IMR-90 (cell line): ENCODE measurements around the gene CLIC3. TPM values are rescaled to one million over a fixed set of nuclear protein-coding genes. Genes with fewer than 3 reads are reported as not detected.

Experiments used
- ATAC-seq: fragments of 200-7000 bp; cut with Tn5 transposase; 2 replicates; pipeline ENCODE4 v1.9.1; 2020; ENCODE audit warnings: low read depth, mild to moderate bottlenecking, moderate library complexity
- BruUV-seq: library from RNA; stranded (reverse); fragments of 400-500 nt; replicated peaks from 2 replicates; lab custom pipeline; 2021; lab: Mats Ljungman, UMichigan
- CTCF ChIA-PET: fragments of 300-600 bp; formaldehyde crosslinking; extraction: SDS; loops from one replicate; lab custom pipeline; 2021; ENCODE audit warnings: antibody characterized with exemption; lab: Yijun Ruan, JAX
- POLR2A ChIA-PET: fragments of 300-600 bp; sonication (Branson Sonifier 250); formaldehyde crosslinking; loops from one replicate; lab custom pipeline; 2022; ENCODE audit warnings: antibody characterized with exemption; ENCODE audit not compliant: unreplicated experiment; lab: Charles Lee
- DNase-seq: peaks from one replicate; pipeline ENCODE4 v3.0.0; 2013
- H2AFZ ChIP-seq: replicated peaks from 2 replicates; pipeline ENCODE3; 2013; ENCODE audit warnings: low read length, mild to moderate bottlenecking; ENCODE audit not compliant: poor library complexity
- H2AK5ac ChIP-seq: 2 replicates; pipeline ENCODE4 v1.6.1; 2013; ENCODE audit warnings: low read depth, low read length, inconsistent platforms
- H2AK9ac ChIP-seq: replicated peaks from 2 replicates; pipeline ENCODE3; 2013; ENCODE audit warnings: mild to moderate bottlenecking, low read depth, low read length, moderate library complexity; ENCODE audit not compliant: poor library complexity
- H2BK120ac ChIP-seq: 2 replicates; pipeline ENCODE4 v1.6.1; 2013; ENCODE audit warnings: low read depth, low read length, inconsistent platforms
- H2BK15ac ChIP-seq: 3 replicates; pipeline ENCODE4 v1.6.1; 2013; ENCODE audit warnings: low read depth, low read length, inconsistent platforms
- H2BK20ac ChIP-seq: 2 replicates; pipeline ENCODE4 v1.6.1; 2013; ENCODE audit warnings: low read depth, mild to moderate bottlenecking, inconsistent platforms, low read length, moderate library complexity
- H2BK5ac ChIP-seq: 2 replicates; pipeline ENCODE4 v1.6.1; 2013; ENCODE audit warnings: mild to moderate bottlenecking, low read depth, low read length, inconsistent platforms; ENCODE audit not compliant: poor library complexity, severe bottlenecking
- H3K14ac ChIP-seq: replicated peaks from 2 replicates; pipeline ENCODE4 v1.6.1; 2013; ENCODE audit warnings: low read depth, low read length, inconsistent platforms
- H3K18ac ChIP-seq: 2 replicates; pipeline ENCODE4 v1.6.1; 2013; ENCODE audit warnings: low read depth, low read length, control low read depth
- H3K23ac ChIP-seq: 2 replicates; pipeline ENCODE4 v1.6.1; 2013; ENCODE audit warnings: low read depth, low read length, inconsistent platforms
- H3K27ac ChIP-seq: 2 replicates; pipeline ENCODE4 v1.5.1; 2013; ENCODE audit warnings: mild to moderate bottlenecking, control low read depth, low read length; ENCODE audit not compliant: insufficient read depth
- H3K27me3 ChIP-seq: 2 replicates; pipeline ENCODE4 v1.6.1; 2013; ENCODE audit warnings: low read length; ENCODE audit not compliant: control insufficient read depth, insufficient read depth
- H3K36me3 ChIP-seq: 2 replicates; pipeline ENCODE4 v1.6.1; 2013; ENCODE audit warnings: low read length, mixed read lengths; ENCODE audit not compliant: control insufficient read depth, insufficient read depth
- H3K4ac ChIP-seq: 2 replicates; pipeline ENCODE4 v1.6.1; 2013; ENCODE audit warnings: low read depth, low read length, inconsistent platforms
- H3K4me1 ChIP-seq: 2 replicates; pipeline ENCODE4 v1.6.1; 2013; ENCODE audit warnings: low read length, mixed read lengths; ENCODE audit not compliant: control insufficient read depth, insufficient read depth
- H3K4me2 ChIP-seq: 2 replicates; pipeline ENCODE4 v1.6.1; 2013; ENCODE audit warnings: low read depth, mild to moderate bottlenecking, control low read depth, low read length, moderate library complexity
- H3K4me3 ChIP-seq: 2 replicates; pipeline ENCODE4 v1.5.1; 2013; ENCODE audit warnings: low read depth, mild to moderate bottlenecking, control low read depth, low read length, moderate library complexity; ENCODE audit not compliant: insufficient read depth
- H3K56ac ChIP-seq: 2 replicates; pipeline ENCODE4 v1.6.1; 2013; ENCODE audit warnings: low read length, inconsistent platforms; ENCODE audit not compliant: insufficient read depth; ENCODE audit errors: extremely low read depth
- H3K79me1 ChIP-seq, 2 experiments: 2 replicates each; pipeline ENCODE4 v1.6.1; 2013; ENCODE audit warnings: low read length in 2 of 2, inconsistent platforms in 1 of 2, low read depth in 1 of 2
- H3K9ac ChIP-seq: 2 replicates; pipeline ENCODE4 v1.6.1; 2013; ENCODE audit warnings: low read depth, low read length, control low read depth
- H3K9me1 ChIP-seq: 2 replicates; pipeline ENCODE4 v1.6.1; 2013; ENCODE audit warnings: low read length, inconsistent platforms; ENCODE audit not compliant: insufficient read depth
- H3K9me3 ChIP-seq: 2 replicates; pipeline ENCODE4 v1.6.1; 2013; ENCODE audit warnings: low read length; ENCODE audit not compliant: control insufficient read depth, insufficient read depth
- H4K20me1 ChIP-seq: 2 replicates; pipeline ENCODE4 v1.6.1; 2013; ENCODE audit warnings: low read length, inconsistent platforms; ENCODE audit not compliant: insufficient read depth
- H4K5ac ChIP-seq: 2 replicates; pipeline ENCODE4 v1.6.1; 2013; ENCODE audit warnings: mild to moderate bottlenecking, low read depth, low read length, control low read depth
- H4K8ac ChIP-seq, 2 experiments: 2 replicates each; pipeline ENCODE4 v1.6.1; 2013; ENCODE audit warnings: low read depth in 2 of 2, low read length in 2 of 2, control low read depth in 1 of 2, inconsistent platforms in 1 of 2
- H4K91ac ChIP-seq: 2 replicates; pipeline ENCODE4 v1.6.1; 2013; ENCODE audit warnings: low read depth, low read length, inconsistent platforms; ENCODE audit not compliant: insufficient read depth
- BHLHE40 ChIP-seq: fragments of 150-350 bp; IDR thresholded peaks from 2 replicates; pipeline ENCODE4 v1.6.1; 2016; ENCODE audit warnings: mild to moderate bottlenecking, low read depth, low read length
- CEBPB ChIP-seq: IDR thresholded peaks from 2 replicates; pipeline ENCODE4 v1.6.1; 2012; ENCODE audit warnings: low read depth, low read length, improper control_type of control experiment
- CHD1 ChIP-seq: IDR thresholded peaks from 2 replicates; pipeline ENCODE4 v1.6.1; 2012; ENCODE audit warnings: low read depth, low read length, improper control_type of control experiment
- CTCF ChIP-seq: conservative IDR thresholded peaks from 2 replicates; pipeline ENCODE4 v1.5.1; 2012; ENCODE audit warnings: mild to moderate bottlenecking, low read depth, low read length, improper control_type of control experiment
- MAZ ChIP-seq: IDR thresholded peaks from 2 replicates; pipeline ENCODE4 v1.6.1; 2012; ENCODE audit warnings: low read depth, mild to moderate bottlenecking, low read length, improper control_type of control experiment, moderate library complexity, borderline replicate concordance
- MXI1 ChIP-seq: IDR thresholded peaks from 2 replicates; pipeline ENCODE4 v1.6.1; 2012; ENCODE audit warnings: low read depth, mild to moderate bottlenecking, low read length, moderate library complexity, borderline replicate concordance
- NFE2L2 ChIP-seq: fragments of 150-350 bp; IDR thresholded peaks from 2 replicates; pipeline ENCODE4 v1.6.1; 2016; ENCODE audit warnings: low read depth, mild to moderate bottlenecking, low read length
- RAD21 ChIP-seq: IDR thresholded peaks from 2 replicates; pipeline ENCODE4 v1.6.1; 2012; ENCODE audit warnings: low read length, improper control_type of control experiment
- RCOR1 ChIP-seq: IDR thresholded peaks from 2 replicates; pipeline ENCODE4 v1.6.1; 2012; ENCODE audit warnings: mild to moderate bottlenecking, low read length, improper control_type of control experiment; ENCODE audit not compliant: insufficient replicate concordance
- RFX5 ChIP-seq: IDR thresholded peaks from 2 replicates; pipeline ENCODE4 v1.8.0; 2012; ENCODE audit warnings: low read depth, mild to moderate bottlenecking, low read length, moderate library complexity
- SMC3 ChIP-seq: fragments of 150-350 bp; IDR thresholded peaks from 2 replicates; pipeline ENCODE4 v1.6.1; 2016; ENCODE audit warnings: low read depth, mild to moderate bottlenecking, antibody characterized with exemption, low read length, moderate library complexity
- USF2 ChIP-seq: fragments of 150-350 bp; IDR thresholded peaks from 2 replicates; pipeline ENCODE4 v1.6.1; 2017; ENCODE audit warnings: mild to moderate bottlenecking, antibody characterized with exemption, low read length, low read depth
- WGBS, 2 experiments: methylation state at CpG; one replicate each; pipeline versions ENCODE4 v1.1.5 to v1.1.7; 2013; ENCODE audit warnings: missing lambda C conversion rate in 2 of 2; ENCODE audit not compliant: insufficient read length in 1 of 2; ENCODE audit errors: extremely low coverage in 2 of 2; 5-methylcytosine and 5-hydroxymethylcytosine counted together
- dilution Hi-C: fragments of 300-500 bp; cut with HindIII; formaldehyde crosslinking; loops from one replicate; pipeline ENCODE4 v1.14.3; 2018; ENCODE audit warnings: low sequenced_read_pairs; ENCODE audit not compliant: unreplicated experiment
- in situ Hi-C: fragments of 300-500 bp; cut with MboI; formaldehyde crosslinking; loops from 3 replicates; pipeline ENCODE4 v1.14.3; 2019; ENCODE audit warnings: low sequenced_read_pairs, inconsistent platforms, mixed read lengths
- intact Hi-C: fragments of 100-400 bp; cut with micrococcal nuclease; formaldehyde crosslinking; loops from 2 replicates; pipeline ENCODE4 v1.10.0; 2022
- polyA plus RNA-seq, 3 experiments: library from polyadenylated mRNA; depleted of rRNA; stranded (reverse); fragments of >200 nt; gene quantifications; 2 replicates each; pipeline ENCODE4 v1.2.3, GENCODE V29; 2012; ENCODE audit warnings: low replicate concordance in 1 of 3
- total RNA-seq: library from RNA; depleted of rRNA; stranded (reverse); fragments of >200 nt; gene quantifications from 2 replicates; pipeline ENCODE4 v1.2.3, GENCODE V29; 2012

CLIC3 gene
- total and polyA plus RNA-seq, 2 of the 4 experiments (the other 2 are of a cell fraction) = 0.18 to 1.7 TPM

- no peaks in the 10 kb centered on the region for H3K79me1 ChIP-seq
- POLR2A ChIA-PET = no interaction called here
- intact Hi-C loops = no loop called here
- H4K5ac ChIP-seq = no peak overlapping the region
- H3K23ac ChIP-seq = no peak overlapping the region
- H3K27me3 ChIP-seq = peaks cover 21% of the 10 kb centered on the region
- no peak overlapping the region for H4K91ac ChIP-seq
- no peaks in the 10 kb centered on the region for H3K36me3 ChIP-seq
- no TSS peak for BruUV-seq
- H2AFZ ChIP-seq = no peak overlapping the region
- H2AK9ac ChIP-seq = no peak overlapping the region
- H3K56ac ChIP-seq = no peak overlapping the region
- in situ Hi-C loops = no loop called here
- H3K4me1 ChIP-seq = no peaks in the 10 kb centered on the region
- 62% methylated on average over 5 of the region's 12 CpGs; no CpG with 5 or more reads in 1 of the 2 experiments for WGBS, 2 experiments
- H3K9me1 ChIP-seq = peaks cover 2% of the 10 kb centered on the region; the same call in 1 of the 2 replicates
- no peaks in the 10 kb centered on the region for H3K9me3 ChIP-seq
- H3K18ac ChIP-seq = no peak overlapping the region
- no peak overlapping the region for H4K8ac ChIP-seq
- H3K9ac ChIP-seq = no peak overlapping the region
- H3K27ac ChIP-seq = no peak overlapping the region
- H3K14ac ChIP-seq = no peak overlapping the region
- no peak overlapping the region for H2BK120ac ChIP-seq
- H3K4me3 ChIP-seq = no peak overlapping the region
- no peak overlapping the region for H2BK5ac ChIP-seq
- CTCF ChIA-PET = no interaction called here
- no peak overlapping the region for H2BK15ac ChIP-seq
- no peak overlapping the region for H2BK20ac ChIP-seq
- H3K4ac ChIP-seq = no peak overlapping the region
- no peak for ATAC-seq
- dilution Hi-C loops = no loop called here
- TF ChIP-seq RCOR1 = no peak
- TF ChIP-seq MXI1 = no peak
- TF ChIP-seq SMC3 = no peak
- no peak for TF ChIP-seq CEBPB
- TF ChIP-seq NFE2L2 = no peak
- TF ChIP-seq RFX5 = no peak
- no peak for TF ChIP-seq USF2
- no peak for TF ChIP-seq MAZ
- no peak for TF ChIP-seq CHD1
- TF ChIP-seq BHLHE40 = no peak
- no peak for TF ChIP-seq RAD21
- TF ChIP-seq CTCF = no peak
- H3K4me2 ChIP-seq = no peak overlapping the region
- DNase-seq = no peak
- H4K20me1 ChIP-seq = no peaks in the 10 kb centered on the region
- H2AK5ac ChIP-seq = no peak overlapping the region
Measured at GRCh38 chr9:136963751-136964150, 32.6 kb downstream of the CLIC3 start.
